Coronary artery (tissue), 2 donors: Measurements from ENCODE around the gene APOBEC3A.
"Not testable (repeated sequence)": the region's sequence is repeated elsewhere in the genome, so short reads cannot be mapped to it uniquely, and the experiment has no call there.

Experiments used
- DNase-seq: peaks from one replicate; pipeline ENCODE4 v3.0.0-alpha.2; 2017; ENCODE audit warnings: low spot score
- H3K27ac ChIP-seq, 2 donors: fragments of 200-600 bp; sonication (generic); one replicate each; pipeline ENCODE4 v1.5.1; 2016 to 2019
- H3K4me3 ChIP-seq: fragments of 200-600 bp; sonication (generic); 2 replicates; pipeline ENCODE4 v1.5.1; 2016; ENCODE audit warnings: mild to moderate bottlenecking, moderate library complexity
- TF ChIP-seq, protein P1 (sequence below): fragments of 200-600 bp; sonication (generic); IDR thresholded peaks from one replicate; pipeline ENCODE4 v1.5.1; 2019; ENCODE audit warnings: antibody characterized with exemption

Gene APOBEC3A

GRCh38 chr22:38981005-38981991, 23.9 kb downstream of the APOBEC3A start:
- TF ChIP-seq, protein P1, sequence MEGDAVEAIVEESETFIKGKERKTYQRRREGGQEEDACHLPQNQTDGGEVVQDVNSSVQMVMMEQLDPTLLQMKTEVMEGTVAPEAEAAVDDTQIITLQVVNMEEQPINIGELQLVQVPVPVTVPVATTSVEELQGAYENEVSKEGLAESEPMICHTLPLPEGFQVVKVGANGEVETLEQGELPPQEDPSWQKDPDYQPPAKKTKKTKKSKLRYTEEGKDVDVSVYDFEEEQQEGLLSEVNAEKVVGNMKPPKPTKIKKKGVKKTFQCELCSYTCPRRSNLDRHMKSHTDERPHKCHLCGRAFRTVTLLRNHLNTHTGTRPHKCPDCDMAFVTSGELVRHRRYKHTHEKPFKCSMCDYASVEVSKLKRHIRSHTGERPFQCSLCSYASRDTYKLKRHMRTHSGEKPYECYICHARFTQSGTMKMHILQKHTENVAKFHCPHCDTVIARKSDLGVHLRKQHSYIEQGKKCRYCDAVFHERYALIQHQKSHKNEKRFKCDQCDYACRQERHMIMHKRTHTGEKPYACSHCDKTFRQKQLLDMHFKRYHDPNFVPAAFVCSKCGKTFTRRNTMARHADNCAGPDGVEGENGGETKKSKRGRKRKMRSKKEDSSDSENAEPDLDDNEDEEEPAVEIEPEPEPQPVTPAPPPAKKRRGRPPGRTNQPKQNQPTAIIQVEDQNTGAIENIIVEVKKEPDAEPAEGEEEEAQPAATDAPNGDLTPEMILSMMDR: no peak
- peak overlapping the region; percentile 74 for H3K4me3 ChIP-seq
- peak overlapping the region in 1 of 2 donors; percentile 67 for H3K27ac ChIP-seq
- no peak for DNase-seq

DNA sequence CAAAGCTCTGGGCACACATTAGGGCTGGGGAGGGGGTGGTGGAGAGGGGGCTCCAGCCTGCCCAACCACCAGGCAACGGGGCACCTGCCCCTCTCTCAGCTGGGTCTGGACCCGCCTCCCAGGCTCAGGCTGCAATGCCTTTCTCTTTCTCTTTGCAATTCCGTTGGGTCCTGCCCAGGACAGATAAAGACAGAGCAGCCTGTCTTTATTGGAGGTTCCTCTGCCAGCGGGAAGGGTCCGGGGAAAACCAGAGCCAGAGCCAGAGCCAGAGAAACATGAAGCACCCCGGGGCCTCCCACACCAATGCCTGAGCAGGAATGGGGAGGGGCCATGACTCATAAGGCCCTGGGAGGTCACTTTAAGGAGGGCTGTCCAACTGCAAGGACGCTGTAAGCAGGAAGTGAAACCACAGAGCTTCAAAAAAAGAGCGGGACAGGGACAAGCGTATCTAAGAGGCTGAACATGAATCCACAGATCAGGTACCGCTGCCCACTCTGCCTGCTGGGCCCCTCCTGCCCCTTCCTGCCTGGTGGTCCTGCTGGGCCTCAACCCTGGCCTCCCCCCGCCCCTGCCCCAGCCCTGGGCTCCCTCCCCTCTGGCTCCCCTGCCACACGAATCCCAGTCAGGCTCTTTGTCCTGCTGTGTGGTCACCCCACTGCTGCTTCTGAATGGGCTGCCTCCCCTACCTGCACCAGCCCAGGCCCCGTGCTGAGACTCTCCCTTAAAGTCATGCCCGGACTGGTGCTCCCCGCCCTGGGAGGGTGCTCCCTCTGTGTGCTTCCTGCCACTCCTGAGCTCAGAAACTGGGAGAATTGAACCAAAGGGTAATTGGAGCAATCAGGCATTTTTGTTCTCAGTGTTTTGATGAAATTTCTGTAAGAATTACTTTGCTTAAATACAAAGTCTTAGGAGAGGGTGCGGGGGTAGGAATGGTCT, 24.9 kb downstream of the APOBEC3A start, which contains the start of gene APOBEC3B:
TSS of gene APOBEC3B (plus strand) at position 356 of the 936 bp plus-strand sequence. CDS start at position 463, 107 bp downstream.
- Histone ChIP-seq H3K4me3 (peak within 1 kb of the TSS; percentile 74), H3K27ac (peak within 1 kb of the TSS in 1 of 2 donors; percentile 67)
- DNase-seq: peak; percentile 89
- TF ChIP-seq, protein P1: no peak

- H3K4me3 ChIP-seq: no peak overlapping the region
- no peak for DNase-seq
- no peak overlapping the region for H3K27ac ChIP-seq
- TF ChIP-seq, protein P1: no peak
Measured at GRCh38 chr22:38984224-38984623, 26.8 kb downstream of the APOBEC3A start.

- H3K4me3 ChIP-seq, DNase-seq, H3K27ac ChIP-seq: not testable (repeated sequence)
Measured at GRCh38 chr22:38984784-38985757, 27.7 kb downstream of the APOBEC3A start.

- no peak overlapping the region for H3K27ac ChIP-seq
- TF ChIP-seq, protein P1: no peak
- DNase-seq: no peak
- no peak overlapping the region for H3K4me3 ChIP-seq
Measured at GRCh38 chr22:38986629-38987028, 29.2 kb downstream of the APOBEC3A start.

- TF ChIP-seq, protein P1: no peak
- no peak for DNase-seq
- no peak overlapping the region for H3K4me3 ChIP-seq
- H3K27ac ChIP-seq: no peak overlapping the region
Measured at GRCh38 chr22:38987171-38987895, 29.9 kb downstream of the APOBEC3A start.
